WTC11 (cell line): ENCODE results near the gene NEAT1. TPM values are rescaled to one million over a fixed set of nuclear protein-coding genes. Genes with fewer than 3 reads are reported as not detected.

Source experiments
- ATAC-seq: fragments of 200-7000 bp; cut with Tn5 transposase; 2 replicates; pipeline ENCODE4 v1.10.0; 2021; ENCODE audit warnings: mild to moderate bottlenecking, moderate library complexity
- CTCF ChIA-PET: fragments of 300-600 bp; sonication (Branson Sonifier 250); formaldehyde crosslinking; loops from one replicate; lab custom pipeline; 2021; ENCODE audit warnings: antibody characterized with exemption; lab: Charles Lee
- POLR2A ChIA-PET: fragments of 350-600 bp; sonication (Branson Sonifier 250); formaldehyde crosslinking; loops from one replicate; lab custom pipeline; 2021; ENCODE audit warnings: antibody characterized with exemption; lab: Charles Lee
- DNase-seq: peaks from one replicate; pipeline ENCODE4 v3.0.0; 2021; ENCODE audit warnings: low spot score
- H3K27ac Mint-ChIP-seq: 2 replicates; pipeline ENCODE4 v1.8.0; 2021; ENCODE audit warnings: mixed read lengths
- H3K27me3 Mint-ChIP-seq: 2 replicates; pipeline ENCODE4 v1.8.0; 2021; ENCODE audit warnings: low read depth, mild to moderate bottlenecking, moderate library complexity, mixed read lengths
- H3K36me3 Mint-ChIP-seq: 2 replicates; pipeline ENCODE4 v1.8.0; 2021; ENCODE audit warnings: mixed read lengths
- H3K4me1 Mint-ChIP-seq: 2 replicates; pipeline ENCODE4 v1.8.0; 2022; ENCODE audit warnings: mixed read lengths
- H3K4me3 Mint-ChIP-seq: 2 replicates; pipeline ENCODE4 v1.8.0; 2021; ENCODE audit warnings: mild to moderate bottlenecking, moderate library complexity, mixed read lengths
- H3K9me3 Mint-ChIP-seq: 2 replicates; pipeline ENCODE4 v1.8.0; 2021; ENCODE audit warnings: mixed read lengths
- CREB1 ChIP-seq: sonication (generic); formaldehyde crosslinking; IDR thresholded peaks from 2 replicates; pipeline ENCODE4 v1.8.0; 2023; ENCODE audit warnings: mild to moderate bottlenecking, missing genetic modification reagents
- CREM ChIP-seq: sonication (generic); formaldehyde crosslinking; IDR thresholded peaks from 2 replicates; pipeline ENCODE4 v1.8.1; 2022; ENCODE audit warnings: mild to moderate bottlenecking, missing genetic modification reagents, moderate library complexity
- E2F5 ChIP-seq: sonication (generic); formaldehyde crosslinking; IDR thresholded peaks from 2 replicates; pipeline ENCODE4 v1.8.1; 2022; ENCODE audit warnings: mild to moderate bottlenecking, moderate library complexity, missing genetic modification reagents
- EMX1 ChIP-seq: fragments of 250-450 bp; sonication (Bioruptor Pico); IDR thresholded peaks from 2 replicates; pipeline ENCODE4 v1.8.0; 2021; ENCODE audit warnings: mild to moderate bottlenecking
- ESRRA ChIP-seq: sonication (generic); formaldehyde crosslinking; IDR thresholded peaks from 2 replicates; pipeline ENCODE4 v1.8.1; 2022; ENCODE audit warnings: mild to moderate bottlenecking, missing genetic modification reagents, borderline replicate concordance
- ETV6 ChIP-seq: sonication (generic); formaldehyde crosslinking; IDR thresholded peaks from 2 replicates; pipeline ENCODE4 v1.8.1; 2022; ENCODE audit warnings: mild to moderate bottlenecking, missing genetic modification reagents
- FOXJ3 ChIP-seq: sonication (generic); formaldehyde crosslinking; IDR thresholded peaks from 2 replicates; pipeline ENCODE4 v1.9.0; 2021; ENCODE audit warnings: missing genetic modification reagents, mild to moderate bottlenecking, borderline replicate concordance
- FOXK1 ChIP-seq: sonication (generic); formaldehyde crosslinking; IDR thresholded peaks from 2 replicates; pipeline ENCODE4 v1.8.0; 2022; ENCODE audit warnings: mild to moderate bottlenecking, moderate library complexity, missing genetic modification reagents
- GRHL2 ChIP-seq: fragments of 250-450 bp; sonication (Bioruptor Pico); IDR thresholded peaks from 2 replicates; pipeline ENCODE4 v1.8.0; 2022; ENCODE audit warnings: mild to moderate bottlenecking, moderate library complexity; ENCODE audit not compliant: insufficient replicate concordance, severe bottlenecking
- IRF2 ChIP-seq: sonication (generic); formaldehyde crosslinking; IDR thresholded peaks from 2 replicates; pipeline ENCODE4 v1.8.0; 2022; ENCODE audit warnings: low read depth, missing genetic modification reagents, borderline replicate concordance
- MLX ChIP-seq: sonication (generic); formaldehyde crosslinking; IDR thresholded peaks from 2 replicates; pipeline ENCODE4 v1.8.1; 2023; ENCODE audit warnings: mild to moderate bottlenecking, missing genetic modification reagents, moderate library complexity
- MXD4 ChIP-seq: fragments of 250-450 bp; sonication (Bioruptor Pico); IDR thresholded peaks from 2 replicates; pipeline ENCODE4 v1.8.0; 2021; ENCODE audit warnings: mild to moderate bottlenecking, moderate library complexity, borderline replicate concordance
- NFE2L1 ChIP-seq: sonication (generic); formaldehyde crosslinking; IDR thresholded peaks from 2 replicates; pipeline ENCODE4 v1.8.1; 2023; ENCODE audit warnings: missing genetic modification reagents
- NR3C1 ChIP-seq: sonication (generic); formaldehyde crosslinking; conservative IDR thresholded peaks from 2 replicates; pipeline ENCODE4 v1.8.1; 2023; ENCODE audit warnings: low read depth, mild to moderate bottlenecking, missing genetic modification reagents
- RORB ChIP-seq: fragments of 250-450 bp; sonication (Bioruptor Pico); IDR thresholded peaks from 2 replicates; pipeline ENCODE4 v1.9.0; 2021; ENCODE audit warnings: mild to moderate bottlenecking
- SMAD3 ChIP-seq: sonication (generic); formaldehyde crosslinking; IDR thresholded peaks from 2 replicates; pipeline ENCODE4 v1.8.0; 2022; ENCODE audit warnings: missing genetic modification reagents, mild to moderate bottlenecking, borderline replicate concordance
- SP1 ChIP-seq: sonication (generic); formaldehyde crosslinking; conservative IDR thresholded peaks from 2 replicates; pipeline ENCODE4 v1.8.1; 2022; ENCODE audit warnings: missing genetic modification reagents
- TP53 ChIP-seq: sonication (generic); formaldehyde crosslinking; IDR thresholded peaks from 2 replicates; pipeline ENCODE4 v1.8.1; 2023; ENCODE audit warnings: mild to moderate bottlenecking, missing genetic modification reagents
- USF2 ChIP-seq: sonication (generic); formaldehyde crosslinking; IDR thresholded peaks from 2 replicates; pipeline ENCODE4 v1.8.1; 2023; ENCODE audit warnings: mild to moderate bottlenecking, missing genetic modification reagents, moderate library complexity
- ZBTB43 ChIP-seq: sonication (generic); formaldehyde crosslinking; IDR thresholded peaks from 2 replicates; pipeline ENCODE4 v1.8.1; 2023; ENCODE audit warnings: mild to moderate bottlenecking, missing genetic modification reagents
- ZMAT4 ChIP-seq: fragments of 250-450 bp; sonication (Bioruptor Pico); IDR thresholded peaks from 2 replicates; pipeline ENCODE4 v1.9.0; 2021; ENCODE audit warnings: mild to moderate bottlenecking
- ZNF121 ChIP-seq: sonication (generic); formaldehyde crosslinking; IDR thresholded peaks from 2 replicates; pipeline ENCODE4 v1.8.0; 2023; ENCODE audit warnings: missing genetic modification reagents
- ZNF317 ChIP-seq: sonication (generic); formaldehyde crosslinking; IDR thresholded peaks from 2 replicates; pipeline ENCODE4 v1.8.1; 2023; ENCODE audit warnings: low read depth, mild to moderate bottlenecking, moderate library complexity, missing genetic modification reagents, borderline replicate concordance
- ZNF423 ChIP-seq: fragments of 250-450 bp; sonication (Bioruptor Pico); IDR thresholded peaks from 2 replicates; pipeline ENCODE4 v2.1.2; 2022; ENCODE audit warnings: mild to moderate bottlenecking, moderate library complexity
- total RNA-seq: library from RNA; stranded (reverse); gene quantifications from 3 replicates; pipeline ENCODE4 v1.2.3, GENCODE V29; 2021

Gene NEAT1
- total RNA-seq, 1 experiment from 2014 or later: 38.1 TPM

GRCh38 chr11:65417702-65418430 is 4.7 kb upstream of the NEAT1 start (continued):
- TF ChIP-seq ETV6 (CRISPR knock-in tag): no peak
- no peak for TF ChIP-seq ZNF121 (CRISPR knock-in tag)
- TF ChIP-seq IRF2 (CRISPR knock-in tag): no peak

- ATAC-seq: no peak
- H3K4me1 Mint-ChIP-seq: peaks cover 71% of the 10 kb centered on the region
- CTCF ChIA-PET: interaction anchor here (1.0 to 12.8 kb wide), 13 partner anchors 14 to 176 kb away, joined by 3 to 224 read pairs (median 7); partner anchors contain the start of gene FAM89B
These were observed 4.2 kb upstream of the NEAT1 start for GRCh38 chr11:65418431-65418680.

GRCh38 chr11:65418681-65419459 is 3.7 kb upstream of the NEAT1 start:
- CTCF ChIA-PET: interaction anchor here (0.6 to 12.8 kb wide), 11 partner anchors 50 to 175 kb away, joined by 3 to 224 read pairs (median 4); no protein-coding TSS in a partner anchor
- ATAC-seq (peak; percentile 66), DNase-seq (peak; percentile 90)
- no peaks in the 10 kb centered on the region for H3K9me3 Mint-ChIP-seq
- H3K4me3 Mint-ChIP-seq: peak overlapping the region; percentile 3
- no peaks in the 10 kb centered on the region for H3K36me3 Mint-ChIP-seq
- peaks cover 76% of the 10 kb centered on the region for H3K4me1 Mint-ChIP-seq
- POLR2A ChIA-PET: interaction anchor here (0.6 to 10.9 kb wide), 9 partner anchors 17 to 685 kb away, joined by 4 to 175 read pairs (median 13); partner anchors contain the start of genes CDC42EP2 and MALAT1
- 0 out of 2 replicates have a peak, but pooled peaks cover 2% of the 10 kb centered on the region for H3K27me3 Mint-ChIP-seq
- peak overlapping the region; percentile 100 for H3K27ac Mint-ChIP-seq
- 0 out of 2 replicates have a peak, but pooled peaks have one; percentile 50 for TF ChIP-seq ESRRA (CRISPR knock-in tag)
- TF ChIP-seq ZNF423 (CRISPR knock-in tag): peak; percentile 54; the same call in 1 of the 2 replicates
- no peak for TF ChIP-seq GRHL2 (CRISPR knock-in tag)
- TF ChIP-seq NFE2L1 (CRISPR knock-in tag): peak; percentile 99
- TF ChIP-seq ZNF317 (CRISPR knock-in tag): no peak; the same call in 1 of the 2 replicates
- TF ChIP-seq E2F5 (CRISPR knock-in tag): peak; percentile 75
- no peak for TF ChIP-seq MLX (CRISPR knock-in tag)
- TF ChIP-seq SMAD3: peak; percentile 62; the same call in 1 of the 2 replicates
- no peak for TF ChIP-seq RORB (CRISPR knock-in tag)
- no peak for TF ChIP-seq ZMAT4 (CRISPR knock-in tag)
- peak; percentile 80 for TF ChIP-seq SP1
- TF ChIP-seq MXD4 (CRISPR knock-in tag): no peak
- no peak for TF ChIP-seq NR3C1 (CRISPR knock-in tag)
- TF ChIP-seq ZNF121 (CRISPR knock-in tag): no peak
- peak; percentile 91 for TF ChIP-seq USF2
- peak; percentile 76 for TF ChIP-seq CREM (CRISPR knock-in tag)
- peak; percentile 66 for TF ChIP-seq FOXK1 (CRISPR knock-in tag)
- no peak for TF ChIP-seq FOXJ3 (CRISPR knock-in tag)
- no peak for TF ChIP-seq EMX1 (CRISPR knock-in tag)

More at GRCh38 chr11:65418431-65418680, 4.2 kb upstream of the NEAT1 start:
- TF ChIP-seq CREB1 (CRISPR knock-in tag) (no peak), ZBTB43 (CRISPR knock-in tag) (no peak), ZNF121 (CRISPR knock-in tag) (0 out of 2 replicates have a peak, but pooled peaks have one; percentile 28), TP53 (CRISPR knock-in tag) (no peak)
- TF ChIP-seq, all 79 proteins: peak for 1
- no peak for DNase-seq
- H3K9me3 Mint-ChIP-seq: no peaks in the 10 kb centered on the region
- H3K36me3 Mint-ChIP-seq: no peaks in the 10 kb centered on the region; the same call in 1 of the 2 replicates
- H3K27me3 Mint-ChIP-seq: 0 out of 2 replicates have a peak, but pooled peaks cover 2% of the 10 kb centered on the region
- POLR2A ChIA-PET: interaction anchor here (1.9 to 10.9 kb wide), 6 partner anchors 51 to 89 kb away, joined by 9 to 175 read pairs (median 38); partner anchors contain the start of gene MALAT1
- H3K4me3 Mint-ChIP-seq: peak overlapping the region; percentile 3
- peak overlapping the region; percentile 100 for H3K27ac Mint-ChIP-seq
